HepG2 (cell line): ENCODE measurements around the gene UPK1A. TPM values are rescaled to one million over a fixed set of nuclear protein-coding genes. Genes with fewer than 3 reads are reported as not detected.

Source experiments
- ASH2L ChIP-seq: fragments of 300-600, 200-600 bp; sonication (generic); IDR thresholded peaks from 2 replicates; pipeline ENCODE4 v1.7.0; 2017; ENCODE audit warnings: low read depth, mild to moderate bottlenecking, moderate library complexity, mixed read lengths, low read length; ENCODE audit not compliant: insufficient read length
- BORCS8-MEF2B ChIP-seq: sonication (generic); formaldehyde crosslinking; IDR thresholded peaks from 2 replicates; pipeline ENCODE4 v1.8.0; 2022; ENCODE audit warnings: mild to moderate bottlenecking, missing genetic modification reagents
- DDIT3 ChIP-seq: sonication (generic); formaldehyde crosslinking; IDR thresholded peaks from 2 replicates; pipeline ENCODE4 v1.4.0; 2020; ENCODE audit warnings: mild to moderate bottlenecking, missing genetic modification reagents
- ELF3 ChIP-seq: IDR thresholded peaks from 2 replicates; pipeline ENCODE4 v1.6.1; 2016; ENCODE audit warnings: missing genetic modification reagents, missing compliant biosample characterization
- HMGXB3 ChIP-seq: sonication (generic); formaldehyde crosslinking; IDR thresholded peaks from 2 replicates; pipeline ENCODE4 v1.4.0; 2020; ENCODE audit warnings: missing genetic modification reagents, borderline replicate concordance
- HMGXB4 ChIP-seq, 2 experiments: sonication (generic) in 1 of 2; formaldehyde crosslinking in 1 of 2; IDR thresholded peaks; 2 replicates each; pipeline versions ENCODE4 v1.4.0 to v1.6.1; 2018 to 2020; ENCODE audit warnings: missing genetic modification reagents in 2 of 2, borderline replicate concordance in 1 of 2, low read depth in 1 of 2, mild to moderate bottlenecking in 1 of 2, missing biosample characterization in 1 of 2
- KAT7 ChIP-seq: IDR thresholded peaks from 2 replicates; pipeline ENCODE4 v1.6.1; 2018; ENCODE audit warnings: borderline replicate concordance, missing compliant biosample characterization
- KAT8 ChIP-seq: IDR thresholded peaks from 2 replicates; pipeline ENCODE4 v1.6.1; 2016; ENCODE audit warnings: missing genetic modification reagents, missing compliant biosample characterization
- MEF2D ChIP-seq: sonication (generic); formaldehyde crosslinking; IDR thresholded peaks from 2 replicates; pipeline ENCODE4 v1.5.1; 2020; ENCODE audit warnings: mild to moderate bottlenecking, missing genetic modification reagents
- PBX2 ChIP-seq: IDR thresholded peaks from 2 replicates; pipeline ENCODE4 v1.6.1; 2016; ENCODE audit warnings: control low read depth
- RAD21 ChIP-seq: fragments of 450-650 bp; formaldehyde crosslinking; IDR thresholded peaks from 2 replicates; pipeline ENCODE4 v1.5.0; 2020; ENCODE audit warnings: mild to moderate bottlenecking
- SIX4 ChIP-seq: sonication (generic); formaldehyde crosslinking; IDR thresholded peaks from 2 replicates; pipeline ENCODE4 v1.4.0; 2020; ENCODE audit warnings: missing genetic modification reagents
- TBX3 ChIP-seq: fragments of 450-650 bp; IDR thresholded peaks from 2 replicates; pipeline ENCODE4 v1.6.1; 2017; ENCODE audit warnings: antibody characterized with exemption, mild to moderate bottlenecking, inconsistent platforms, borderline replicate concordance
- TFAP4 ChIP-seq: sonication (generic); IDR thresholded peaks from 2 replicates; pipeline ENCODE4 v1.6.1; 2016; ENCODE audit warnings: low read depth, borderline replicate concordance
- ZFP37 ChIP-seq: sonication (generic); formaldehyde crosslinking; IDR thresholded peaks from 2 replicates; pipeline ENCODE4 v1.4.0; 2020; ENCODE audit warnings: missing genetic modification reagents, borderline replicate concordance
- ZFYVE20 ChIP-seq: sonication (generic); formaldehyde crosslinking; IDR thresholded peaks from 2 replicates; pipeline ENCODE4 v1.8.0; 2023; ENCODE audit warnings: low read depth, mild to moderate bottlenecking, moderate library complexity, missing genetic modification reagents, borderline replicate concordance
- ZNF20 ChIP-seq: sonication (generic); formaldehyde crosslinking; IDR thresholded peaks from 2 replicates; pipeline ENCODE4 v1.4.0; 2020; ENCODE audit warnings: mild to moderate bottlenecking, moderate library complexity, missing genetic modification reagents
- ZNF205 ChIP-seq: IDR thresholded peaks from 2 replicates; pipeline ENCODE4 v1.6.1; 2018; ENCODE audit warnings: missing biosample characterization, missing genetic modification reagents
- ZNF605 ChIP-seq: sonication (generic); formaldehyde crosslinking; IDR thresholded peaks from 2 replicates; pipeline ENCODE4 v1.8.0; 2022; ENCODE audit warnings: mild to moderate bottlenecking, missing genetic modification reagents
- ZNF747 ChIP-seq: sonication (generic); formaldehyde crosslinking; IDR thresholded peaks from 2 replicates; pipeline ENCODE4 v1.8.1; 2023; ENCODE audit warnings: missing genetic modification reagents, mild to moderate bottlenecking, borderline replicate concordance
- polyA plus RNA-seq, 8 experiments: library from polyadenylated mRNA; depleted of rRNA in 3 of 8; stranded (reverse) in 7 of 8; unstranded in 1 of 8; fragments of >200 nt; fragmentation: Illumina TruSeq in 4 of 8; extraction: Trizol in 4 of 8; gene quantifications; 2 replicates each; pipeline versions ENCODE4 v1.2.1 to v1.2.3, GENCODE V29; 2011 to 2016; ENCODE audit warnings: low read depth in 4 of 8, missing spikeins in 1 of 8, mixed read lengths in 1 of 8; ENCODE audit not compliant: insufficient read depth in 1 of 8
- total RNA-seq, 5 experiments: library from RNA; depleted of rRNA; stranded (reverse); fragments of >200 nt; fragmentation: Illumina TruSeq; extraction: Trizol; gene quantifications; 2 replicates each; pipeline ENCODE4 v1.2.3, GENCODE V29; 2016; ENCODE audit warnings: low read depth in 1 of 5

UPK1A gene
- total and polyA plus RNA-seq, 2 of the 13 experiments (the other 11 are each of a cell fraction or from before 2014, with no cell fraction given) = 2.9 TPM; not detected in 1

GRCh38 chr19:35696835-35697234 is 30.5 kb downstream of the UPK1A start (continued):
- TF ChIP-seq TFAP4 (peak; percentile 79; the same call in 1 of the 2 replicates), SIX4 (CRISPR knock-in tag) (no peak), ZFP37 (no peak), ZNF20 (no peak), HMGXB4 (CRISPR knock-in tag; IDR thresholded peaks at IDR 0.05; ENCODE audit: borderline replicate concordance in 1 of 2, low read depth in 1 of 2) (0 out of 4 replicates have a peak, but pooled peaks of 1 of the 2 experiments have one; percentile 3), ZNF747 (CRISPR knock-in tag) (no peak), ZNF605 (CRISPR knock-in tag) (no peak), BORCS8-MEF2B (no peak), DDIT3 (no peak), KAT7 (no peak), TBX3 (no peak), ZFYVE20 (no peak), HMGXB3 (no peak), KAT8 (CRISPR knock-in tag) (no peak), ZNF205 (CRISPR knock-in tag) (0 out of 2 replicates have a peak, but pooled peaks have one; percentile 16), RAD21 (no peak), MEF2D (CRISPR knock-in tag) (no peak), PBX2 (CRISPR knock-in tag) (no peak), ELF3 (CRISPR knock-in tag) (peak; percentile 57; the same call in 1 of the 2 replicates), ASH2L (no peak)
